IMR-90 (cell line): Measurements from ENCODE around the gene CHCT1. TPM values are rescaled to one million over a fixed set of nuclear protein-coding genes. Genes with fewer than 3 reads are reported as not detected.

Experiments used
- ATAC-seq: fragments of 200-7000 bp; cut with Tn5 transposase; 2 replicates; pipeline ENCODE4 v1.9.1; 2020; ENCODE audit warnings: low read depth, mild to moderate bottlenecking, moderate library complexity
- BruUV-seq: library from RNA; stranded (reverse); fragments of 400-500 nt; replicated peaks from 2 replicates; lab custom pipeline; 2021; lab: Mats Ljungman, UMichigan
- CTCF ChIA-PET: fragments of 300-600 bp; formaldehyde crosslinking; extraction: SDS; loops from one replicate; lab custom pipeline; 2021; ENCODE audit warnings: antibody characterized with exemption; lab: Yijun Ruan, JAX
- POLR2A ChIA-PET: fragments of 300-600 bp; sonication (Branson Sonifier 250); formaldehyde crosslinking; loops from one replicate; lab custom pipeline; 2022; ENCODE audit warnings: antibody characterized with exemption; ENCODE audit not compliant: unreplicated experiment; lab: Charles Lee
- DNase-seq: peaks from one replicate; pipeline ENCODE4 v3.0.0; 2013
- H2AFZ ChIP-seq: replicated peaks from 2 replicates; pipeline ENCODE3; 2013; ENCODE audit warnings: low read length, mild to moderate bottlenecking; ENCODE audit not compliant: poor library complexity
- H2AK5ac ChIP-seq: 2 replicates; pipeline ENCODE4 v1.6.1; 2013; ENCODE audit warnings: low read depth, low read length, inconsistent platforms
- H2AK9ac ChIP-seq: replicated peaks from 2 replicates; pipeline ENCODE3; 2013; ENCODE audit warnings: mild to moderate bottlenecking, low read depth, low read length, moderate library complexity; ENCODE audit not compliant: poor library complexity
- H2BK120ac ChIP-seq: 2 replicates; pipeline ENCODE4 v1.6.1; 2013; ENCODE audit warnings: low read depth, low read length, inconsistent platforms
- H2BK15ac ChIP-seq: 3 replicates; pipeline ENCODE4 v1.6.1; 2013; ENCODE audit warnings: low read depth, low read length, inconsistent platforms
- H2BK20ac ChIP-seq: 2 replicates; pipeline ENCODE4 v1.6.1; 2013; ENCODE audit warnings: low read depth, mild to moderate bottlenecking, inconsistent platforms, low read length, moderate library complexity
- H2BK5ac ChIP-seq: 2 replicates; pipeline ENCODE4 v1.6.1; 2013; ENCODE audit warnings: mild to moderate bottlenecking, low read depth, low read length, inconsistent platforms; ENCODE audit not compliant: poor library complexity, severe bottlenecking
- H3K14ac ChIP-seq: replicated peaks from 2 replicates; pipeline ENCODE4 v1.6.1; 2013; ENCODE audit warnings: low read depth, low read length, inconsistent platforms
- H3K18ac ChIP-seq: 2 replicates; pipeline ENCODE4 v1.6.1; 2013; ENCODE audit warnings: low read depth, low read length, control low read depth
- H3K23ac ChIP-seq: 2 replicates; pipeline ENCODE4 v1.6.1; 2013; ENCODE audit warnings: low read depth, low read length, inconsistent platforms
- H3K27ac ChIP-seq: 2 replicates; pipeline ENCODE4 v1.5.1; 2013; ENCODE audit warnings: mild to moderate bottlenecking, control low read depth, low read length; ENCODE audit not compliant: insufficient read depth
- H3K27me3 ChIP-seq: 2 replicates; pipeline ENCODE4 v1.6.1; 2013; ENCODE audit warnings: low read length; ENCODE audit not compliant: control insufficient read depth, insufficient read depth
- H3K36me3 ChIP-seq: 2 replicates; pipeline ENCODE4 v1.6.1; 2013; ENCODE audit warnings: low read length, mixed read lengths; ENCODE audit not compliant: control insufficient read depth, insufficient read depth
- H3K4ac ChIP-seq: 2 replicates; pipeline ENCODE4 v1.6.1; 2013; ENCODE audit warnings: low read depth, low read length, inconsistent platforms
- H3K4me1 ChIP-seq: 2 replicates; pipeline ENCODE4 v1.6.1; 2013; ENCODE audit warnings: low read length, mixed read lengths; ENCODE audit not compliant: control insufficient read depth, insufficient read depth
- H3K4me2 ChIP-seq: 2 replicates; pipeline ENCODE4 v1.6.1; 2013; ENCODE audit warnings: low read depth, mild to moderate bottlenecking, control low read depth, low read length, moderate library complexity
- H3K4me3 ChIP-seq: 2 replicates; pipeline ENCODE4 v1.5.1; 2013; ENCODE audit warnings: low read depth, mild to moderate bottlenecking, control low read depth, low read length, moderate library complexity; ENCODE audit not compliant: insufficient read depth
- H3K56ac ChIP-seq: 2 replicates; pipeline ENCODE4 v1.6.1; 2013; ENCODE audit warnings: low read length, inconsistent platforms; ENCODE audit not compliant: insufficient read depth; ENCODE audit errors: extremely low read depth
- H3K79me1 ChIP-seq, 2 experiments: 2 replicates each; pipeline ENCODE4 v1.6.1; 2013; ENCODE audit warnings: low read length in 2 of 2, inconsistent platforms in 1 of 2, low read depth in 1 of 2
- H3K9ac ChIP-seq: 2 replicates; pipeline ENCODE4 v1.6.1; 2013; ENCODE audit warnings: low read depth, low read length, control low read depth
- H3K9me1 ChIP-seq: 2 replicates; pipeline ENCODE4 v1.6.1; 2013; ENCODE audit warnings: low read length, inconsistent platforms; ENCODE audit not compliant: insufficient read depth
- H3K9me3 ChIP-seq: 2 replicates; pipeline ENCODE4 v1.6.1; 2013; ENCODE audit warnings: low read length; ENCODE audit not compliant: control insufficient read depth, insufficient read depth
- H4K20me1 ChIP-seq: 2 replicates; pipeline ENCODE4 v1.6.1; 2013; ENCODE audit warnings: low read length, inconsistent platforms; ENCODE audit not compliant: insufficient read depth
- H4K5ac ChIP-seq: 2 replicates; pipeline ENCODE4 v1.6.1; 2013; ENCODE audit warnings: mild to moderate bottlenecking, low read depth, low read length, control low read depth
- H4K8ac ChIP-seq, 2 experiments: 2 replicates each; pipeline ENCODE4 v1.6.1; 2013; ENCODE audit warnings: low read depth in 2 of 2, low read length in 2 of 2, control low read depth in 1 of 2, inconsistent platforms in 1 of 2
- H4K91ac ChIP-seq: 2 replicates; pipeline ENCODE4 v1.6.1; 2013; ENCODE audit warnings: low read depth, low read length, inconsistent platforms; ENCODE audit not compliant: insufficient read depth
- RFX5 ChIP-seq: IDR thresholded peaks from 2 replicates; pipeline ENCODE4 v1.8.0; 2012; ENCODE audit warnings: low read depth, mild to moderate bottlenecking, low read length, moderate library complexity
- WGBS, 2 experiments: methylation state at CpG; one replicate each; pipeline versions ENCODE4 v1.1.5 to v1.1.7; 2013; ENCODE audit warnings: missing lambda C conversion rate in 2 of 2; ENCODE audit not compliant: insufficient read length in 1 of 2; ENCODE audit errors: extremely low coverage in 2 of 2; 5-methylcytosine and 5-hydroxymethylcytosine counted together
- dilution Hi-C: fragments of 300-500 bp; cut with HindIII; formaldehyde crosslinking; loops from one replicate; pipeline ENCODE4 v1.14.3; 2018; ENCODE audit warnings: low sequenced_read_pairs; ENCODE audit not compliant: unreplicated experiment
- in situ Hi-C: fragments of 300-500 bp; cut with MboI; formaldehyde crosslinking; loops from 3 replicates; pipeline ENCODE4 v1.14.3; 2019; ENCODE audit warnings: low sequenced_read_pairs, inconsistent platforms, mixed read lengths
- intact Hi-C: fragments of 100-400 bp; cut with micrococcal nuclease; formaldehyde crosslinking; loops from 2 replicates; pipeline ENCODE4 v1.10.0; 2022
- polyA plus RNA-seq, 3 experiments: library from polyadenylated mRNA; depleted of rRNA; stranded (reverse); fragments of >200 nt; gene quantifications; 2 replicates each; pipeline ENCODE4 v1.2.3, GENCODE V29; 2012; ENCODE audit warnings: low replicate concordance in 1 of 3
- total RNA-seq: library from RNA; depleted of rRNA; stranded (reverse); fragments of >200 nt; gene quantifications from 2 replicates; pipeline ENCODE4 v1.2.3, GENCODE V29; 2012

Gene CHCT1
- total and polyA plus RNA-seq, 2 of the 4 experiments (the other 2 are of a cell fraction) = not detected

DNA sequence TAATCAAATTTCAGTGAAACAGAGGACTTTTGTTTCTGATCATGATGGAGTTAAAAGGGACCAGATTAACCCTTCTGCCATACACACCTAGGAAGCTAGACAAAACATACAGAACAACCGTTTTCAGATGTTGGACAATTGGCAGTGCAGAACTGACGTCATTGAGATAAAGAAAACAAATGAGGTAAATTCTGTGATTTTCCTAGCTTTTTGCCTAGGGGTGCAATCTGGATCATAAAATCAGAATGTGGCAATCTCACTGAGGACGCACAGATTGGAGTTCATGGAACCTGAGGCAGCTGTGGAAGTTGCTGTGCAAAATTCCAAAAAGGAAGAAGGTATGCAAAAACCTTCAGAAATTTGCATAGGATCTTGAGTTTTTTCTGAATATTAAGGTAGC, 15.4 kb upstream of the CHCT1 start:
- Histone ChIP-seq H2BK5ac (no peak overlapping the region), H3K23ac (no peak overlapping the region), H4K8ac (no peak overlapping the region), H3K9me1 (peaks cover 3% of the 10 kb centered on the region; the same call in 1 of the 2 replicates), H4K5ac (no peak overlapping the region), H3K9ac (no peak overlapping the region), H3K4me3 (no peak overlapping the region), H2BK20ac (no peak overlapping the region), H3K4ac (no peak overlapping the region), H2BK15ac (no peak overlapping the region), H3K79me1 (no peaks in the 10 kb centered on the region), H3K9me3 (no peaks in the 10 kb centered on the region), H3K36me3 (no peaks in the 10 kb centered on the region), H2BK120ac (no peak overlapping the region), H3K4me2 (no peak overlapping the region), H3K27ac (no peak overlapping the region), H4K20me1 (no peaks in the 10 kb centered on the region), H2AFZ (no peak overlapping the region), H4K91ac (no peak overlapping the region), H3K4me1 (0 out of 2 replicates have a peak, but pooled peaks cover 2% of the 10 kb centered on the region), H3K14ac (no peak overlapping the region), H3K18ac (no peak overlapping the region), H2AK5ac (no peak overlapping the region), H2AK9ac (no peak overlapping the region), H3K27me3 (peaks cover 3% of the 10 kb centered on the region; the same call in 1 of the 2 replicates), H3K56ac (no peak overlapping the region)
- POLR2A ChIA-PET = interaction anchor here (0.7 kb wide), 1 partner anchor 130 kb away, joined by 11 read pairs; no protein-coding TSS in a partner anchor
- dilution Hi-C loops = no loop called here
- intact Hi-C loops = no loop called here
- DNase-seq = no peak
- in situ Hi-C loops = loop anchor here (25.0 kb wide), 1 partner anchor 270 kb away; the partner anchor contains the start of gene CA4
- no CpG with 5 or more reads among the region's 3 CpGs for WGBS, 2 experiments
- CTCF ChIA-PET = no interaction called here
- no TSS peak for BruUV-seq
- no peak for TF ChIP-seq RFX5
- ATAC-seq = no peak
